ENCODE data around the gene RACK1.

GRCh38 chr5:181207214-181207959 lies 36.3 kb downstream of the RACK1 start:
- TF ChIP-seq, protein P1, sequence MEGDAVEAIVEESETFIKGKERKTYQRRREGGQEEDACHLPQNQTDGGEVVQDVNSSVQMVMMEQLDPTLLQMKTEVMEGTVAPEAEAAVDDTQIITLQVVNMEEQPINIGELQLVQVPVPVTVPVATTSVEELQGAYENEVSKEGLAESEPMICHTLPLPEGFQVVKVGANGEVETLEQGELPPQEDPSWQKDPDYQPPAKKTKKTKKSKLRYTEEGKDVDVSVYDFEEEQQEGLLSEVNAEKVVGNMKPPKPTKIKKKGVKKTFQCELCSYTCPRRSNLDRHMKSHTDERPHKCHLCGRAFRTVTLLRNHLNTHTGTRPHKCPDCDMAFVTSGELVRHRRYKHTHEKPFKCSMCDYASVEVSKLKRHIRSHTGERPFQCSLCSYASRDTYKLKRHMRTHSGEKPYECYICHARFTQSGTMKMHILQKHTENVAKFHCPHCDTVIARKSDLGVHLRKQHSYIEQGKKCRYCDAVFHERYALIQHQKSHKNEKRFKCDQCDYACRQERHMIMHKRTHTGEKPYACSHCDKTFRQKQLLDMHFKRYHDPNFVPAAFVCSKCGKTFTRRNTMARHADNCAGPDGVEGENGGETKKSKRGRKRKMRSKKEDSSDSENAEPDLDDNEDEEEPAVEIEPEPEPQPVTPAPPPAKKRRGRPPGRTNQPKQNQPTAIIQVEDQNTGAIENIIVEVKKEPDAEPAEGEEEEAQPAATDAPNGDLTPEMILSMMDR (IDR thresholded peaks at IDR 0.05; ENCODE audit: insufficient read depth, low read length, poor library complexity, severe bottlenecking): no peak
- no peak for TF ChIP-seq EZH2phosphoT487 (conservative IDR thresholded peaks at IDR 0.05; ENCODE audit: low read length)
